Chondrocyte (in vitro differentiated cells): ENCODE data around the gene MAP1A. TPM values are rescaled to one million over a fixed set of nuclear protein-coding genes. Genes with fewer than 3 reads are reported as not detected.

Experiments used
- DNase-seq: peaks from one replicate; pipeline ENCODE4 v3.0.0; 2021; ENCODE audit warnings: mixed read lengths, low spot score
- H3K27ac Mint-ChIP-seq: one replicate; pipeline ENCODE4 v1.8.0; 2021; ENCODE audit warnings: mild to moderate bottlenecking, moderate library complexity, mixed read lengths; ENCODE audit not compliant: unreplicated experiment
- H3K27me3 Mint-ChIP-seq: 2 replicates; pipeline ENCODE4 v1.8.0; 2021; ENCODE audit warnings: low read depth, mixed read lengths
- H3K36me3 Mint-ChIP-seq: 2 replicates; pipeline ENCODE4 v1.8.0; 2021; ENCODE audit warnings: low read depth, mixed read lengths
- H3K4me1 Mint-ChIP-seq: 2 replicates; pipeline ENCODE4 v1.8.0; 2021; ENCODE audit warnings: low read depth, mild to moderate bottlenecking, mixed read lengths
- H3K4me3 Mint-ChIP-seq: one replicate; pipeline ENCODE4 v1.8.0; 2021; ENCODE audit warnings: mild to moderate bottlenecking, moderate library complexity, mixed read lengths; ENCODE audit not compliant: unreplicated experiment
- H3K9me3 Mint-ChIP-seq: 2 replicates; pipeline ENCODE4 v1.8.0; 2021; ENCODE audit warnings: low read depth, mixed read lengths
- CTCF ChIP-seq: fragments of 200-600 bp; sonication (generic); IDR thresholded peaks from 2 replicates; pipeline ENCODE4 v1.5.0; 2021; ENCODE audit warnings: antibody characterized with exemption, mild to moderate bottlenecking, moderate library complexity
- total RNA-seq: library from RNA; stranded (reverse); gene quantifications from 3 replicates; pipeline ENCODE4 v1.2.1, GENCODE V29; 2021

MAP1A gene
- total RNA-seq, 1 donor from 2014 or later, result 96.3 TPM

- DNase-seq, result no peak
- no peak overlapping the region for H3K4me3 Mint-ChIP-seq
- H3K27ac Mint-ChIP-seq, result peak overlapping the region; percentile 22
- H3K4me1 Mint-ChIP-seq, result peaks cover 45% of the 10 kb centered on the region
- no peak for TF ChIP-seq CTCF
- H3K27me3 Mint-ChIP-seq, result no peaks in the 10 kb centered on the region
- no peaks in the 10 kb centered on the region for H3K9me3 Mint-ChIP-seq
- H3K36me3 Mint-ChIP-seq, result no peaks in the 10 kb centered on the region
Observed at GRCh38 chr15:43508421-43508820, 9.0 kb upstream of the MAP1A start.

- TF ChIP-seq CTCF, result no peak
- Mint-ChIP-seq H3K4me3 (peak overlapping the region; percentile 88), H3K27ac (peak overlapping the region; percentile 97), H3K36me3 (no peaks in the 10 kb centered on the region), H3K9me3 (no peaks in the 10 kb centered on the region), H3K4me1 (peaks cover 52% of the 10 kb centered on the region), H3K27me3 (no peaks in the 10 kb centered on the region)
- no peak for DNase-seq
Observed at GRCh38 chr15:43508991-43509659, 8.3 kb upstream of the MAP1A start.

- no peaks in the 10 kb centered on the region for H3K27me3 Mint-ChIP-seq
- no peaks in the 10 kb centered on the region for H3K9me3 Mint-ChIP-seq
- H3K4me1 Mint-ChIP-seq, result peaks cover 58% of the 10 kb centered on the region
- H3K36me3 Mint-ChIP-seq, result no peaks in the 10 kb centered on the region
- peak overlapping the region; percentile 88 for H3K4me3 Mint-ChIP-seq
- no peak for DNase-seq
- TF ChIP-seq CTCF, result no peak
- peak overlapping the region; percentile 97 for H3K27ac Mint-ChIP-seq
Observed at GRCh38 chr15:43509660-43510199, 7.7 kb upstream of the MAP1A start.

- Mint-ChIP-seq H3K27me3 (no peaks in the 10 kb centered on the region), H3K4me3 (peak overlapping the region; percentile 88), H3K27ac (peak overlapping the region; percentile 97), H3K9me3 (no peaks in the 10 kb centered on the region), H3K36me3 (no peaks in the 10 kb centered on the region), H3K4me1 (peaks cover 56% of the 10 kb centered on the region)
- DNase-seq, result peak; percentile 99
- peak; percentile 76 for TF ChIP-seq CTCF
Observed at GRCh38 chr15:43510200-43511011, 7.0 kb upstream of the MAP1A start.
